HEK293T (cell line): Measurements from ENCODE around the gene FBXL3.

Experiments
- ARNT ChIP-seq: fragments of 450-650 bp; IDR thresholded peaks from 2 replicates; pipeline ENCODE4 v1.6.1; 2017; ENCODE audit warnings: mild to moderate bottlenecking
- BHLHE40 ChIP-seq: fragments of 450-650 bp; IDR thresholded peaks from 2 replicates; pipeline ENCODE4 v1.6.1; 2016; ENCODE audit warnings: mild to moderate bottlenecking, moderate library complexity, borderline replicate concordance
- CTBP1 ChIP-seq: fragments of 450-650 bp; IDR thresholded peaks from 2 replicates; pipeline ENCODE4 v1.6.1; 2016; ENCODE audit warnings: borderline replicate concordance
- ELF4 ChIP-seq: fragments of 450-650 bp; IDR thresholded peaks from 2 replicates; pipeline ENCODE4 v1.6.1; 2017; ENCODE audit warnings: antibody characterized with exemption
- FOXA1 ChIP-seq: fragments of 450-650 bp; IDR thresholded peaks from 2 replicates; pipeline ENCODE4 v1.6.1; 2016; ENCODE audit warnings: mild to moderate bottlenecking
- FOXK2 ChIP-seq: fragments of 450-650 bp; IDR thresholded peaks from 2 replicates; pipeline ENCODE4 v1.6.1; 2016; ENCODE audit warnings: mild to moderate bottlenecking
- HDGF ChIP-seq: fragments of 450-650 bp; IDR thresholded peaks from 2 replicates; pipeline ENCODE4 v1.6.1; 2017; ENCODE audit warnings: antibody characterized with exemption, borderline replicate concordance
- L3MBTL2 ChIP-seq: fragments of 450-650 bp; conservative IDR thresholded peaks from 2 replicates; pipeline ENCODE4 v1.6.1; 2016; ENCODE audit warnings: mild to moderate bottlenecking
- NFRKB ChIP-seq: fragments of 450-650 bp; IDR thresholded peaks from 2 replicates; pipeline ENCODE4 v1.6.1; 2016; ENCODE audit warnings: mild to moderate bottlenecking, moderate library complexity
- SP1 ChIP-seq: fragments of 450-650 bp; IDR thresholded peaks from 2 replicates; pipeline ENCODE4 v1.6.1; 2017
- TARDBP ChIP-seq: fragments of 450-650 bp; IDR thresholded peaks from 2 replicates; pipeline ENCODE4 v1.6.1; 2016

DNA sequence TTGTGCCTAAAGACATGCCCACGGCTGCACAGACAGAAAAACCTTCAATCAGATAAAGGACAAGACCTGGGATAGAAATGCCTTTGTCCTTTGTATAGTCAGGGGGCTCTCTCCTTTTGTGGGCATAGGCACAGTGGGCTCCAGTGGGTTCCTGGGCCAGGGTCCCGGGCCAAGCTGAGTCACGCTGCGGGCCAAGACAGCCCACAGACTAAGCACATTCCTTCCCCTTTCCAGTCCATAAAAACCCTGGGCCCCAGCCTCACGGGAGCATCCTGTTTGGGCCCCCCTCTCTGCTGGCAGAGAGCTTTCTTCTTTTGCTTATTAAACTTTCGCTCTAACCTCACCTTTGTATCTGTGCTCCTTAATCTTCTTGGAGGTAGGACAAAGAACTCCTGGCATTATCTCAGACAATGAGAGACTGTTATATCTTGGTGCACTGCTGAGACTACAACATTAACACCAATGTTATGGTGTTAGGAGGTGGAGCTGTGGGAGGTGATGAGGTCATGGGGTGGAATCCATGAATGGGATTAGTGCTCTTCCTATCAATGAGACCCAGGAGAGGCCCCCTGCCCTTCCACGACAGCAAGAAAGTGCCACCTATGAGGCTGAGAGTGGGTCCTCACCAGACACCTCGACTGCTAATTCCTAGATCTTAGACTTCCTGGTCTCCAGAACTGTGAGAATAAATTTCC, 20.8 kb upstream of the FBXL3 start:
- TF ChIP-seq HDGF (no peak), BHLHE40 (no peak), SP1 (no peak), NFRKB (no peak), L3MBTL2 (no peak), ARNT (no peak), FOXA1 (no peak), ELF4 (no peak), CTBP1 (no peak), TARDBP (no peak), FOXK2 (no peak)
